CD4-positive, alpha-beta T cell treated with Interferon gamma for 1 hour (primary cell): ENCODE measurements around the gene ANK2.

Source experiments
- DNase-seq: peaks from one replicate; pipeline ENCODE4 v3.0.0-alpha.2; 2020

The ANK2 gene

GRCh38 chr4:113101669-113102068 is 52.2 kb downstream of the ANK2 start:
- no peak for DNase-seq

GRCh38 chr4:113103556-113103955 is 54.1 kb downstream of the ANK2 start:
- DNase-seq = no peak

GRCh38 chr4:113106108-113106507 is 56.7 kb downstream of the ANK2 start:
- DNase-seq = no peak

GRCh38 chr4:113109106-113109718 is 59.8 kb downstream of the ANK2 start:
- DNase-seq = no peak

GRCh38 chr4:113112338-113112978 is 63.0 kb downstream of the ANK2 start:
- DNase-seq = no peak

GRCh38 chr4:113113151-113113550 is 63.7 kb downstream of the ANK2 start:
- no peak for DNase-seq

GRCh38 chr4:113114884-113115283 is 65.4 kb downstream of the ANK2 start:
- DNase-seq = no peak

- no peak for DNase-seq
Observed at GRCh38 chr4:113116414-113117357, 67.2 kb downstream of the ANK2 start.

GRCh38 chr4:113117358-113117702 is 67.9 kb downstream of the ANK2 start:
- no peak for DNase-seq

GRCh38 chr4:113122066-113122465 is 72.6 kb downstream of the ANK2 start:
- no peak for DNase-seq

GRCh38 chr4:113125418-113125817 is 76.0 kb downstream of the ANK2 start:
- DNase-seq = no peak

GRCh38 chr4:113131136-113131535 is 81.7 kb downstream of the ANK2 start:
- DNase-seq = no peak

- no peak for DNase-seq
Observed at GRCh38 chr4:113131621-113132020, 82.2 kb downstream of the ANK2 start.

GRCh38 chr4:113141901-113142346 is 92.5 kb downstream of the ANK2 start:
- DNase-seq = no peak

- DNase-seq = no peak
Observed at GRCh38 chr4:113142351-113142750, 92.9 kb downstream of the ANK2 start.

GRCh38 chr4:113144091-113144490 is 94.6 kb downstream of the ANK2 start:
- no peak for DNase-seq

- DNase-seq = no peak
Observed at GRCh38 chr4:113145147-113145518, 95.7 kb downstream of the ANK2 start.

- no peak for DNase-seq
Observed at GRCh38 chr4:113145519-113146291, 96.3 kb downstream of the ANK2 start.

- no peak for DNase-seq
Observed at GRCh38 chr4:113146876-113147358, 97.5 kb downstream of the ANK2 start.

GRCh38 chr4:113147498-113148111 is 98.2 kb downstream of the ANK2 start:
- no peak for DNase-seq

GRCh38 chr4:113148925-113149324 is 99.5 kb downstream of the ANK2 start:
- no peak for DNase-seq

GRCh38 chr4:113153529-113154101 is 104.2 kb downstream of the ANK2 start:
- DNase-seq = no peak
